ENCODE measurements around the gene CPT1C.

The CPT1C gene

GRCh38 chr19:49727217-49728030 lies 36.5 kb downstream of the CPT1C start:
- H3K9ac ChIP-seq (ENCODE audit: low read length in 5 of 5): no peak overlapping the region
- peaks cover 0 to 14% (median 4%) of the 10 kb centered on the region in 5 donors for H3K36me3 ChIP-seq (ENCODE audit: control insufficient read depth in 5 of 5, insufficient read depth in 5 of 5, low read length in 5 of 5)
- H3K27ac ChIP-seq (ENCODE audit: low read depth, low read length): no peak overlapping the region
- H3K9me3 ChIP-seq (ENCODE audit: control insufficient read depth in 5 of 5, low read length in 5 of 5): no peaks in the 10 kb centered on the region
- H3K4me1 ChIP-seq (ENCODE audit: control insufficient read depth in 5 of 5, insufficient read depth in 5 of 5, low read length in 5 of 5): peaks cover 0 to 7% (median 3%) of the 10 kb centered on the region in 5 donors
- no peak overlapping the region for H3K4me3 ChIP-seq (ENCODE audit: low read depth in 1 of 5, low read length in 5 of 5)
- no peaks in the 10 kb centered on the region for H3K27me3 ChIP-seq (ENCODE audit: control insufficient read depth in 5 of 5, insufficient read depth in 4 of 5, low read length in 5 of 5)

- H3K9me3 ChIP-seq (ENCODE audit: control insufficient read depth in 5 of 5, low read length in 5 of 5): no peaks in the 10 kb centered on the region
- H3K36me3 ChIP-seq (ENCODE audit: control insufficient read depth in 5 of 5, insufficient read depth in 5 of 5, low read length in 5 of 5): peaks cover 0 to 5% (median 4%) of the 10 kb centered on the region in 5 donors
- H3K4me1 ChIP-seq (ENCODE audit: control insufficient read depth in 5 of 5, insufficient read depth in 5 of 5, low read length in 5 of 5): peaks cover 0 to 7% (median 3%) of the 10 kb centered on the region in 5 donors
- H3K4me3 ChIP-seq (ENCODE audit: low read depth in 1 of 5, low read length in 5 of 5): no peak overlapping the region
- no peak overlapping the region for H3K27ac ChIP-seq (ENCODE audit: low read depth, low read length)
- H3K9ac ChIP-seq (ENCODE audit: low read length in 5 of 5): no peak overlapping the region
- H3K27me3 ChIP-seq (ENCODE audit: control insufficient read depth in 5 of 5, insufficient read depth in 4 of 5, low read length in 5 of 5): no peaks in the 10 kb centered on the region
These were observed 39.2 kb downstream of the CPT1C start for GRCh38 chr19:49730166-49730565.

GRCh38 chr19:49738268-49738667 lies 47.4 kb downstream of the CPT1C start:
- no peak overlapping the region for H3K4me3 ChIP-seq (ENCODE audit: low read depth in 1 of 5, low read length in 5 of 5)
- no peaks in the 10 kb centered on the region for H3K9me3 ChIP-seq (ENCODE audit: control insufficient read depth in 5 of 5, low read length in 5 of 5)
- H3K9ac ChIP-seq (ENCODE audit: low read length in 5 of 5): no peak overlapping the region
- no peaks in the 10 kb centered on the region for H3K4me1 ChIP-seq (ENCODE audit: control insufficient read depth in 5 of 5, insufficient read depth in 5 of 5, low read length in 5 of 5)
- no peak overlapping the region for H3K27ac ChIP-seq (ENCODE audit: low read depth, low read length)
- no peaks in the 10 kb centered on the region for H3K27me3 ChIP-seq (ENCODE audit: control insufficient read depth in 5 of 5, insufficient read depth in 4 of 5, low read length in 5 of 5)
- no peaks in the 10 kb centered on the region for H3K36me3 ChIP-seq (ENCODE audit: control insufficient read depth in 5 of 5, insufficient read depth in 5 of 5, low read length in 5 of 5)

GRCh38 chr19:49739098-49739497 lies 48.2 kb downstream of the CPT1C start:
- H3K9me3 ChIP-seq (ENCODE audit: control insufficient read depth in 5 of 5, low read length in 5 of 5): no peaks in the 10 kb centered on the region
- no peaks in the 10 kb centered on the region for H3K4me1 ChIP-seq (ENCODE audit: control insufficient read depth in 5 of 5, insufficient read depth in 5 of 5, low read length in 5 of 5)
- H3K27me3 ChIP-seq (ENCODE audit: control insufficient read depth in 5 of 5, insufficient read depth in 4 of 5, low read length in 5 of 5): no peaks in the 10 kb centered on the region
- H3K4me3 ChIP-seq (ENCODE audit: low read depth in 1 of 5, low read length in 5 of 5): no peak overlapping the region
- H3K27ac ChIP-seq (ENCODE audit: low read depth, low read length): no peak overlapping the region
- H3K9ac ChIP-seq (ENCODE audit: low read length in 5 of 5): no peak overlapping the region
- no peaks in the 10 kb centered on the region for H3K36me3 ChIP-seq (ENCODE audit: control insufficient read depth in 5 of 5, insufficient read depth in 5 of 5, low read length in 5 of 5)

GRCh38 chr19:49739933-49740332 lies 49.0 kb downstream of the CPT1C start:
- Histone ChIP-seq H3K36me3 (ENCODE audit: control insufficient read depth in 5 of 5, insufficient read depth in 5 of 5, low read length in 5 of 5) (no peaks in the 10 kb centered on the region), H3K4me3 (ENCODE audit: low read depth in 1 of 5, low read length in 5 of 5) (no peak overlapping the region), H3K27me3 (ENCODE audit: control insufficient read depth in 5 of 5, insufficient read depth in 4 of 5, low read length in 5 of 5) (no peaks in the 10 kb centered on the region)

GRCh38 chr19:49741210-49741844 lies 50.4 kb downstream of the CPT1C start:
- Histone ChIP-seq H3K27ac (ENCODE audit: low read depth, low read length) (no peak overlapping the region), H3K9ac (ENCODE audit: low read length in 5 of 5) (no peak overlapping the region), H3K4me3 (ENCODE audit: low read depth in 1 of 5, low read length in 5 of 5) (no peak overlapping the region), H3K9me3 (ENCODE audit: control insufficient read depth in 5 of 5, low read length in 5 of 5) (no peaks in the 10 kb centered on the region), H3K4me1 (ENCODE audit: control insufficient read depth in 5 of 5, insufficient read depth in 5 of 5, low read length in 5 of 5) (peaks cover 0 to 3% (median 0%) of the 10 kb centered on the region in 5 donors), H3K27me3 (ENCODE audit: control insufficient read depth in 5 of 5, insufficient read depth in 4 of 5, low read length in 5 of 5) (no peaks in the 10 kb centered on the region), H3K36me3 (ENCODE audit: control insufficient read depth in 5 of 5, insufficient read depth in 5 of 5, low read length in 5 of 5) (no peaks in the 10 kb centered on the region)

More at GRCh38 chr19:49739933-49740332, 49.0 kb downstream of the CPT1C start:
- no peaks in the 10 kb centered on the region for H3K4me1 ChIP-seq (ENCODE audit: control insufficient read depth in 5 of 5, insufficient read depth in 5 of 5, low read length in 5 of 5)
- no peaks in the 10 kb centered on the region for H3K9me3 ChIP-seq (ENCODE audit: control insufficient read depth in 5 of 5, low read length in 5 of 5)
- no peak overlapping the region for H3K9ac ChIP-seq (ENCODE audit: low read length in 5 of 5)
- H3K27ac ChIP-seq (ENCODE audit: low read depth, low read length): no peak overlapping the region

- Histone ChIP-seq H3K36me3 (ENCODE audit: control insufficient read depth in 5 of 5, insufficient read depth in 5 of 5, low read length in 5 of 5) (no peaks in the 10 kb centered on the region), H3K9ac (ENCODE audit: low read length in 5 of 5) (no peak overlapping the region), H3K4me1 (ENCODE audit: control insufficient read depth in 5 of 5, insufficient read depth in 5 of 5, low read length in 5 of 5) (peaks cover 0 to 5% (median 0%) of the 10 kb centered on the region in 5 donors), H3K27ac (ENCODE audit: low read depth, low read length) (no peak overlapping the region), H3K4me3 (ENCODE audit: low read depth in 1 of 5, low read length in 5 of 5) (no peak overlapping the region), H3K27me3 (ENCODE audit: control insufficient read depth in 5 of 5, insufficient read depth in 4 of 5, low read length in 5 of 5) (no peaks in the 10 kb centered on the region), H3K9me3 (ENCODE audit: control insufficient read depth in 5 of 5, low read length in 5 of 5) (no peaks in the 10 kb centered on the region)
These were observed 54.0 kb downstream of the CPT1C start for GRCh38 chr19:49744946-49745381.

- H3K4me1 ChIP-seq (ENCODE audit: control insufficient read depth in 5 of 5, insufficient read depth in 5 of 5, low read length in 5 of 5): peaks cover 0 to 5% (median 0%) of the 10 kb centered on the region in 5 donors
- H3K9ac ChIP-seq (ENCODE audit: low read length in 5 of 5): no peak overlapping the region
- H3K4me3 ChIP-seq (ENCODE audit: low read depth in 1 of 5, low read length in 5 of 5): peak overlapping the region in 2 of 5 donors; percentile 3 to 31
- H3K27me3 ChIP-seq (ENCODE audit: control insufficient read depth in 5 of 5, insufficient read depth in 4 of 5, low read length in 5 of 5): no peaks in the 10 kb centered on the region
- H3K9me3 ChIP-seq (ENCODE audit: control insufficient read depth in 5 of 5, low read length in 5 of 5): no peaks in the 10 kb centered on the region
- no peak overlapping the region for H3K27ac ChIP-seq (ENCODE audit: low read depth, low read length)
- no peaks in the 10 kb centered on the region for H3K36me3 ChIP-seq (ENCODE audit: control insufficient read depth in 5 of 5, insufficient read depth in 5 of 5, low read length in 5 of 5)
These were observed 55.5 kb downstream of the CPT1C start for GRCh38 chr19:49746206-49746958.

GRCh38 chr19:49749055-49749716 lies 58.3 kb downstream of the CPT1C start:
- no peak overlapping the region for H3K27ac ChIP-seq (ENCODE audit: low read depth, low read length)
- H3K27me3 ChIP-seq (ENCODE audit: control insufficient read depth in 5 of 5, insufficient read depth in 4 of 5, low read length in 5 of 5): no peaks in the 10 kb centered on the region
- H3K36me3 ChIP-seq (ENCODE audit: control insufficient read depth in 5 of 5, insufficient read depth in 5 of 5, low read length in 5 of 5): no peaks in the 10 kb centered on the region
- no peak overlapping the region for H3K9ac ChIP-seq (ENCODE audit: low read length in 5 of 5)
- H3K4me1 ChIP-seq (ENCODE audit: control insufficient read depth in 5 of 5, insufficient read depth in 5 of 5, low read length in 5 of 5): peaks cover 0 to 5% (median 0%) of the 10 kb centered on the region in 5 donors
- H3K4me3 ChIP-seq (ENCODE audit: low read depth in 1 of 5, low read length in 5 of 5): no peak overlapping the region
- H3K9me3 ChIP-seq (ENCODE audit: control insufficient read depth in 5 of 5, low read length in 5 of 5): no peaks in the 10 kb centered on the region
